Coronary artery (tissue), 2 donors: ENCODE results near the gene CDH24.

ENCODE experiments used
- DNase-seq: peaks from one replicate; pipeline ENCODE4 v3.0.0-alpha.2; 2017; ENCODE audit warnings: low spot score
- H3K27ac ChIP-seq, 2 donors: fragments of 200-600 bp; sonication (generic); one replicate each; pipeline ENCODE4 v1.5.1; 2016 to 2019
- H3K4me3 ChIP-seq: fragments of 200-600 bp; sonication (generic); 2 replicates; pipeline ENCODE4 v1.5.1; 2016; ENCODE audit warnings: mild to moderate bottlenecking, moderate library complexity
- CTCF ChIP-seq: fragments of 200-600 bp; sonication (generic); IDR thresholded peaks from one replicate; pipeline ENCODE4 v1.5.1; 2019; ENCODE audit warnings: antibody characterized with exemption

Gene CDH24

GRCh38 chr14:23054000-23054811, 3.1 kb downstream of the CDH24 start:
- H3K4me3 ChIP-seq, result no peak overlapping the region
- no peak for DNase-seq
- no peak overlapping the region for H3K27ac ChIP-seq
- no peak for TF ChIP-seq CTCF

GRCh38 chr14:23053426-23053825, 3.9 kb downstream of the CDH24 start:
- no peak for DNase-seq

GRCh38 chr14:23052671-23053070, 4.6 kb downstream of the CDH24 start:
- no peak for DNase-seq
- H3K4me3 ChIP-seq, result no peak overlapping the region
- H3K27ac ChIP-seq, result no peak overlapping the region
- no peak for TF ChIP-seq CTCF

More at GRCh38 chr14:23053426-23053825, 3.9 kb downstream of the CDH24 start:
- Histone ChIP-seq H3K4me3 (no peak overlapping the region), H3K27ac (no peak overlapping the region)
- TF ChIP-seq CTCF, result no peak

GRCh38 chr14:23052182-23052623, 5.1 kb downstream of the CDH24 start:
- no peak for TF ChIP-seq CTCF
- DNase-seq, result no peak
- H3K4me3 ChIP-seq, result no peak overlapping the region
- no peak overlapping the region for H3K27ac ChIP-seq

GRCh38 chr14:23051141-23052057, 5.9 kb downstream of the CDH24 start:
- no peak for DNase-seq
- no peak overlapping the region for H3K27ac ChIP-seq
- TF ChIP-seq CTCF, result no peak
- no peak overlapping the region for H3K4me3 ChIP-seq

- Histone ChIP-seq H3K4me3 (no peak overlapping the region), H3K27ac (no peak overlapping the region)
- no peak for DNase-seq
- TF ChIP-seq CTCF, result no peak
These were observed 8.3 kb downstream of the CDH24 start for GRCh38 chr14:23049011-23049410.
